SKM-1 treated with dmso at 0.1 percent for 144 hours (cell line): Measurements from ENCODE around the gene GPRIN1.

Source experiments
- DNase-seq: peaks from one replicate; lab custom pipeline; 2025; ENCODE audit not compliant: unreplicated experiment; lab: John Stamatoyannopoulos, UW

The GPRIN1 gene

GRCh38 chr5:176643491-176644219, 33.7 kb upstream of the GPRIN1 start:
- no peak for DNase-seq

GRCh38 chr5:176642675-176643490, 32.9 kb upstream of the GPRIN1 start:
- DNase-seq: no peak

GRCh38 chr5:176640616-176641015, 30.7 kb upstream of the GPRIN1 start:
- DNase-seq: no peak

DNA sequence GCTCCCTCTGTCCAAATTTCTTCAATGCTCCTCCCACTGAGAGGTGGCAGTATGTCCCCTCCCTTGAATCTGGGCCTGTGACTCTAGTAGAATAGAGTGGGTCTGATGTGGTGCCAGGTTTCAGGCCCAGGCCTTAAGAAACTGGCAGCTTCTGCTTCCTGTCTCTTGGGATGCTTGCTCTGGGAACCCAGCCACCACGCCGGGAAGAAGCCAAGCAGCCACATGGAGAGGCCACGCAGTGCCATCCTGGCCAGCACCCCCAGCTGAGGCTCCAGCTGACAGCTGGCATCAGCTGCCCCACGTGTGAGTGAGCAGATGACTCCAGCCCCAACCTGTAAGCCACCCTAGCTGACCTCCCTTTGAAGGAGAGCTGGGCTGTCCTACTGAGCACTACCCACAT, 30.0 kb upstream of the GPRIN1 start:
- no peak for DNase-seq

- no peak for DNase-seq
Measured at GRCh38 chr5:176639208-176639607, 29.3 kb upstream of the GPRIN1 start.

DNA sequence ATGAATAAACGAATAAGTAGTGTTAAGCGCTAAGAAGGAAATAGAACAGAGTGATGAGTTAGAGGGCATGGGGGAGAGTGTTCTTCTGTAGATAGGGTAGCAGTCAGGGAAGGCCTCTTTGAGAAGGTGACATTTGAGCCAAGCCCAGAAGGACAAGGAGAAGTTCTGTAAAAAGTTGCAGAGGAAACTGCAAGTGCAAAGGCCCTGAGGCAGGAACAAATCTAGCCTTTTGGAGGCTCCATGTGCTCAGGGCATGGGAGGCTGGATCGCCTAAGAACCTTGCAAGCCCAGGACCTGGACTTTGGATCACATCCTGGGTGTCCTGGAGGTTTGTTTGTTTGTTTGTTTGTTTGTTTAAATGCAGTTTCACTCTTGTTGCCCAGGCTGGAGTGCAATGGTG, 28.5 kb upstream of the GPRIN1 start:
- DNase-seq: no peak

- no peak for DNase-seq
Measured at GRCh38 chr5:176637556-176637955, 27.6 kb upstream of the GPRIN1 start.

GRCh38 chr5:176636426-176636825, 26.5 kb upstream of the GPRIN1 start:
- no peak for DNase-seq

GRCh38 chr5:176633598-176633997, 23.6 kb upstream of the GPRIN1 start:
- no peak for DNase-seq

DNA sequence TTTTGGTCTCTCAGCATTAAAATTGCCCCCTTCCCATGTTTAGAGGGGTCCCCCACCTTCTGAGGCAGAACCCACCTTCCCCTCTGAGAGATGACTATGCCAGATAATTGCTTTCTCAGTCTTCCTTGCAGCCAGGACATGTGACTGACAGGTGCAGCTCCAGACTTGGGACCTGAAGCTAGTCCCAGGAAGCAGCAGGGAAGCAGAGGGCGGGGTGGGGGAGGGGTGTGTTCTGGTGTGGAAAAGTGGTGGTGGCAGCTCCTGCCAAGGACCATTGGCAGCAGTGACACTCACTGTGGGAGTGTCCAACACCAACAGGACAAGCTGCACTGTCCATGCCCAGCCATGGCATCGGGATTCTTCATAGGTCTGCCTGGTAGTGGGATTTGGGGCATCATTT, 22.8 kb upstream of the GPRIN1 start:
- DNase-seq: no peak

DNA sequence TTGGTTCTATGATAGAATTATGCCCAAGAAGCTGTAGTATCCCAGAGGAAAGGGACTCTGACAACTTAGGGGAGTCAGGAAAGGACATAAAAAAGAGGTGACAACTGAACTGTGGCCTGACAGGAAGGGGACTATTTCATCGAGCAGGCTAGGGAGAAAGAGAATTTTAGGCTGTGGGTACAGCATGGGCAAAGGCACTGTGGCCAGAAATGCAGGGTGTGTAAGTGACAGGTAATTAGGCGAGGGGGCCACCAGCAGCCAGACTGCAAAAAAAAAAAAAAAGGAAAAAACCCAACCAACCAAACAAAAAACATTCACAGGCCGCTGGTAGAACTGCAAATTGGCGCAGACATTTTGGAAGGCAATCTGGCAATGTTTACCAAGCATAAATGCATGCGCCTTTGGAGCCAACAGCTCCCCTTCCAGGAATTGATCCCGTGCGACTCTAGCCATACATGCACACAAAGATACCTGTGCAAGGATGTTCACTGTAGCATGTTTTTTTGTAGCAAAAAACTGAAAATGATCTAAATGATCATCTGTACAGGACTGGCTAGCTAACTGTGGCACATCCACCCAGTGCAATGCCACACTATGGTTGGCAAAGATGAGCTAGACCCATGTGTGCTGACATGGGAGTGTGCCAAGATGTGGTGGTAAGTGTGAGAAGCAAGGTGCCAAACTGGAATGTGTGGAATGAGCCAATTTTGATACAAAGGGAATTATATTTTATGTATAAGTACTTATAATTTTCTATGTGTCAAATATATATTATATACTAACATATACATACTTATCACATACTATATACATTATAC, 21.6 kb upstream of the GPRIN1 start:
- DNase-seq: no peak

GRCh38 chr5:176630681-176631222, 20.8 kb upstream of the GPRIN1 start:
- DNase-seq: no peak

DNA sequence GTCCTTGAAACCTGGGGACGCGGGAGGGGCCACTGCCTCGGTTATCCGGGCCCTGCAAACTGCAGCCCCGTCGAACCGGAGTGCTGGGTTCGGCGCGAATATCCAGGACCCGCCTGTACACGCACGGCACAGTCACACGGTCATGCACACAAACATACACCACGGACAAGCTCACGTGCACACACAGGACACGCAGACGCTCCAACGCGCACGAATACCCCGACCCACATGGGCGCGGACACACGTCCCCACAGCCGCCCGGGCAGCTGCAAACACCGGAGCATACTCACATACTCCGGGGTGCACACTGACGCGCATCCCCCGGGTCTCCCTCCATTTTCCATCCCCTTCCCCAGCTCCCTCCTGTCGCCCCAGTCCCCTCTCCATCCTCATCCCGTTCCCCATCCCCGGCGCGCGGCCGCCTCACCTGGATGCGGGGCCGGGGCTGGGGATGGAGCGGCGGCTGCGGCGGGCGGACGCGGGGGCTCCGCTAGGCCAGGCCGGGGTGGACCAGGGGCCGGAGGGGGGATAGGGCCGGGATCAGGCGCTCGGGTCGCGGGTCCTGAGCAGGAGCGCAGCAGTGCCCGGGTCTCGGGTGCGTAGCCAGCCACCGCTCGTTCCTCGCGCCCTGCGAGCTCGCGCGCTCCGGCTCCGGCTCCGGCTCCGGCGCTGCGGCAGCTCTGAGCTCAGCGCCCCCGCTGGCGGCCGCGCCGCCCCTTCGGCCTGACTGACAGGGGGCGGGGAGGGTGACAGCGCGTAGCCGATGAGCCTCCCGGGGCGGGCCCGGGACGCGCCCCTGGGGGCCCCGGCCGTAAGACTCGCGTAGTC, 20.1 kb upstream of the GPRIN1 start, which contains the start of the genes EIF4E1B and SNCB:
Gene EIF4E1B (plus strand): TSS at position 823 of the 828 bp plus-strand sequence. CDS start 12,113 bp downstream, outside the sequence.
Gene SNCB (minus strand): TSS at position 682 of the 828 bp plus-strand sequence. CDS start 880 bp downstream, outside the sequence.
- no peak for DNase-seq

DNA sequence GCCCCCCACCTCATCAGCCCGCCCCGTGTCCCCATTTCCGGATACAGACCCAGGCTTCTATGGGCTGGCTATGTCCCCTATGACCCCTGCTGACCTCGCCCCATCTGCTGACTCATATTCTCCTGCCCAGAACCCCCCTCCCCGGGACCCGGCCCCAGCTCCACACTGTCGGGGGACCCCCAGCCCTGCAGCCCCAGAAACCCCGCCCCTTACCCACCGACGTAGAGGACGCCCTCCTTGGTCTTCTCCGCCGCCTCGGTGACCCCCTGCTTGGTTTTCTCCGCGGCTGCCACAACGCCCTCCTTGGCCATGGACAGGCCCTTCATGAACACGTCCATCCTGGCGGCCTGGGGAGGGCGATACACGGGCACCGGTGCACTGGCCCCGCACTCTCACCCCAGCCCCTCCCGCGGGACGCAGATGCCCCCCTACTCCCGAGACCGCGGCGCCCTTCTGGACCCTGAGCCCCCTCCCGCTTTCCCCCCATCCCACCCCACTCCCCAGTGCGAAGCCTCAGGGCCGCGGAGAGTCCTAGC, 19.4 kb upstream of the GPRIN1 start:
- no peak for DNase-seq

- DNase-seq: no peak
Measured at GRCh38 chr5:176628406-176629228, 18.7 kb upstream of the GPRIN1 start.

GRCh38 chr5:176627582-176627981, 17.6 kb upstream of the GPRIN1 start:
- DNase-seq: no peak

DNA sequence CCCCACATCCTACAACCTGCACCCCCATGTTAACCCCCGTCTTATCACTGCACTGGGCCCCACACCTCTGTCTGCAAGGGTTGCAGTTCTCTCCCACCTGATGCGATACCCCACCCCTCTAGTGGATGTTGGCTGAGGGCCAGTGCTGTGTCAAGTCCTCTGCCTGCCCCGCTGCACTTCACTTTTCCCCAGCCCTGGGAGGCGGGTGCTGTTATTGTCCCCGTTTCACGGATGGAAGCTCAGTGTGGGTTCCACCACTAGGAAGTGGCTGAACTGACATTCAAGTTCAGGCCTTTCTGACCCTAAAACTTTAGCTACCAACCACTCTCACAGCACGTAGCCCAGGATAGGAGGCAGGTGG, 16.9 kb upstream of the GPRIN1 start:
- no peak for DNase-seq

GRCh38 chr5:176625966-176626875, 16.3 kb upstream of the GPRIN1 start:
- no peak for DNase-seq
